ENCODE results near the gene PMS1.

The PMS1 gene

DNA sequence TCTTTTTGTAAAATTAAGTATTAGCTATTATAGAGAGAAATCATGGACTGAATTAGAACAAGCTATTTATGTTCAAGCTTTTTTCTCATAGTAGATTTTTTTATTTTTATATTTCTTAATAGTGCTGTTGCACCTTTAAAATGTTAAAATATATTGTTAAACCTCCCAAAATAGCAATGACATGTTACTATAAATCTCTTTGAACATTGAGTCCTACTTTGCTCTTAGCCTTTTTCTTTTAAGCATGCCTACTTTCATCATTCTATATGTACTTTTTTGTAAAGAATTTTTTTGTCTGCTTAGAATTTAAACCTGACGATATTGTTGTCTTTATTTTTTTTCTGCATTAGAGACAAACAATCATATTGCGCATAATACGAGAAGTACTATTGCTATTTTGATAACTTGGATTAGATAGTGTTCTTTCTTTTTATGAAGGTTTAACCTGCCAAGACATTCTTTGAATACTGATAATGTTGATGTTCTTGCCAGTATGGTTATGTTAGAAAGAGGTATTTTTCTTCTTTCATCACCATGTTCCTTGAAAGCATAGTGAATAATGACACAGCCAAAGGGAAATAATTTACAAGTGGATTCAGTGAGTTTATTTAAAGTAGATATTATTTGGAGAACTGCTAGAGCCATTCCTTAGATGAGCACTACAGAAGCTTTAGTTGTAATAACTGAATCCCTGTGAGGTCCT, 40.6 kb downstream of the PMS1 start:
- Histone ChIP-seq H3K4me2 (ENCODE audit: low read depth, low read length, poor library complexity, severe bottlenecking) (no peak overlapping the region), H3K9ac (ENCODE audit: low read depth, low read length, poor library complexity, severe bottlenecking) (no peak overlapping the region), H3K27me3 (ENCODE audit: insufficient read depth, low read length, poor library complexity, severe bottlenecking) (no peaks in the 10 kb centered on the region), H3K36me3 (ENCODE audit: insufficient read depth, low read length) (peaks cover 17% of the 10 kb centered on the region; the same call in 1 of the 2 replicates), H3K4me1 (ENCODE audit: insufficient read depth, low read length, poor library complexity, severe bottlenecking) (no peaks in the 10 kb centered on the region), H3K9me2 (replicated peaks; ENCODE audit: low read depth, low read length) (no peaks in the 10 kb centered on the region), H3K4me3 (ENCODE audit: low read length, poor library complexity, severe bottlenecking) (no peak overlapping the region), H2AFZ (ENCODE audit: low read length) (no peak overlapping the region), H3K79me2 (ENCODE audit: insufficient read depth, low read length) (no peaks in the 10 kb centered on the region), H3F3A (ENCODE audit: low read depth) (no peaks in the 10 kb centered on the region), H3K9me3 (ENCODE audit: insufficient read depth, low read depth, low read length) (no peaks in the 10 kb centered on the region), H4K20me1 (ENCODE audit: insufficient read depth, low read length, poor library complexity, severe bottlenecking) (no peaks in the 10 kb centered on the region)
- no peak for TF ChIP-seq EZH2phosphoT487 (IDR thresholded peaks at IDR 0.05; ENCODE audit: borderline replicate concordance)
- TF ChIP-seq, protein P1, sequence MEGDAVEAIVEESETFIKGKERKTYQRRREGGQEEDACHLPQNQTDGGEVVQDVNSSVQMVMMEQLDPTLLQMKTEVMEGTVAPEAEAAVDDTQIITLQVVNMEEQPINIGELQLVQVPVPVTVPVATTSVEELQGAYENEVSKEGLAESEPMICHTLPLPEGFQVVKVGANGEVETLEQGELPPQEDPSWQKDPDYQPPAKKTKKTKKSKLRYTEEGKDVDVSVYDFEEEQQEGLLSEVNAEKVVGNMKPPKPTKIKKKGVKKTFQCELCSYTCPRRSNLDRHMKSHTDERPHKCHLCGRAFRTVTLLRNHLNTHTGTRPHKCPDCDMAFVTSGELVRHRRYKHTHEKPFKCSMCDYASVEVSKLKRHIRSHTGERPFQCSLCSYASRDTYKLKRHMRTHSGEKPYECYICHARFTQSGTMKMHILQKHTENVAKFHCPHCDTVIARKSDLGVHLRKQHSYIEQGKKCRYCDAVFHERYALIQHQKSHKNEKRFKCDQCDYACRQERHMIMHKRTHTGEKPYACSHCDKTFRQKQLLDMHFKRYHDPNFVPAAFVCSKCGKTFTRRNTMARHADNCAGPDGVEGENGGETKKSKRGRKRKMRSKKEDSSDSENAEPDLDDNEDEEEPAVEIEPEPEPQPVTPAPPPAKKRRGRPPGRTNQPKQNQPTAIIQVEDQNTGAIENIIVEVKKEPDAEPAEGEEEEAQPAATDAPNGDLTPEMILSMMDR (conservative IDR thresholded peaks at IDR 0.05; ENCODE audit: low read length): no peak

- H2AFZ ChIP-seq (ENCODE audit: low read length): no peak overlapping the region
- no peak overlapping the region for H3K4me3 ChIP-seq (ENCODE audit: low read length, poor library complexity, severe bottlenecking)
- no peak overlapping the region for H3K9ac ChIP-seq (ENCODE audit: low read depth, low read length, poor library complexity, severe bottlenecking)
- no peaks in the 10 kb centered on the region for H3K4me1 ChIP-seq (ENCODE audit: insufficient read depth, low read length, poor library complexity, severe bottlenecking)
- peaks cover 17% of the 10 kb centered on the region; the same call in 1 of the 2 replicates for H3K36me3 ChIP-seq (ENCODE audit: insufficient read depth, low read length)
- no peaks in the 10 kb centered on the region for H3K27me3 ChIP-seq (ENCODE audit: insufficient read depth, low read length, poor library complexity, severe bottlenecking)
- H3K9me2 ChIP-seq (replicated peaks; ENCODE audit: low read depth, low read length): no peaks in the 10 kb centered on the region
- no peaks in the 10 kb centered on the region for H3F3A ChIP-seq (ENCODE audit: low read depth)
- no peak overlapping the region for H3K4me2 ChIP-seq (ENCODE audit: low read depth, low read length, poor library complexity, severe bottlenecking)
- no peaks in the 10 kb centered on the region for H4K20me1 ChIP-seq (ENCODE audit: insufficient read depth, low read length, poor library complexity, severe bottlenecking)
- TF ChIP-seq EZH2phosphoT487 (IDR thresholded peaks at IDR 0.05; ENCODE audit: borderline replicate concordance): no peak
- TF ChIP-seq, protein P1 (conservative IDR thresholded peaks at IDR 0.05; ENCODE audit: low read length): no peak
- no peaks in the 10 kb centered on the region for H3K79me2 ChIP-seq (ENCODE audit: insufficient read depth, low read length)
- no peaks in the 10 kb centered on the region for H3K9me3 ChIP-seq (ENCODE audit: insufficient read depth, low read depth, low read length)
Measured at GRCh38 chr2:189826039-189826438, 41.8 kb downstream of the PMS1 start.

- Histone ChIP-seq H3K79me2 (ENCODE audit: insufficient read depth, low read length) (no peaks in the 10 kb centered on the region), H3K9me2 (replicated peaks; ENCODE audit: low read depth, low read length) (no peaks in the 10 kb centered on the region), H3K9me3 (ENCODE audit: insufficient read depth, low read depth, low read length) (no peaks in the 10 kb centered on the region), H3K36me3 (ENCODE audit: insufficient read depth, low read length) (peaks cover 11% of the 10 kb centered on the region; the same call in 1 of the 2 replicates), H3K9ac (ENCODE audit: low read depth, low read length, poor library complexity, severe bottlenecking) (no peak overlapping the region), H2AFZ (ENCODE audit: low read length) (no peak overlapping the region), H3F3A (ENCODE audit: low read depth) (no peaks in the 10 kb centered on the region), H3K4me3 (ENCODE audit: low read length, poor library complexity, severe bottlenecking) (no peak overlapping the region), H3K27me3 (ENCODE audit: insufficient read depth, low read length, poor library complexity, severe bottlenecking) (no peaks in the 10 kb centered on the region), H3K4me2 (ENCODE audit: low read depth, low read length, poor library complexity, severe bottlenecking) (no peak overlapping the region), H3K4me1 (ENCODE audit: insufficient read depth, low read length, poor library complexity, severe bottlenecking) (no peaks in the 10 kb centered on the region), H4K20me1 (ENCODE audit: insufficient read depth, low read length, poor library complexity, severe bottlenecking) (no peaks in the 10 kb centered on the region)
- TF ChIP-seq, protein P1 (conservative IDR thresholded peaks at IDR 0.05; ENCODE audit: low read length): no peak
- no peak for TF ChIP-seq EZH2phosphoT487 (IDR thresholded peaks at IDR 0.05; ENCODE audit: borderline replicate concordance)
Measured at GRCh38 chr2:189829102-189829833, 45.0 kb downstream of the PMS1 start.
